Measurements from ENCODE around the gene SLC45A1.
"Not testable (repeated sequence)": the region's sequence is repeated elsewhere in the genome, so short reads cannot be mapped to it uniquely, and the experiment has no call there.

SLC45A1 gene

DNA sequence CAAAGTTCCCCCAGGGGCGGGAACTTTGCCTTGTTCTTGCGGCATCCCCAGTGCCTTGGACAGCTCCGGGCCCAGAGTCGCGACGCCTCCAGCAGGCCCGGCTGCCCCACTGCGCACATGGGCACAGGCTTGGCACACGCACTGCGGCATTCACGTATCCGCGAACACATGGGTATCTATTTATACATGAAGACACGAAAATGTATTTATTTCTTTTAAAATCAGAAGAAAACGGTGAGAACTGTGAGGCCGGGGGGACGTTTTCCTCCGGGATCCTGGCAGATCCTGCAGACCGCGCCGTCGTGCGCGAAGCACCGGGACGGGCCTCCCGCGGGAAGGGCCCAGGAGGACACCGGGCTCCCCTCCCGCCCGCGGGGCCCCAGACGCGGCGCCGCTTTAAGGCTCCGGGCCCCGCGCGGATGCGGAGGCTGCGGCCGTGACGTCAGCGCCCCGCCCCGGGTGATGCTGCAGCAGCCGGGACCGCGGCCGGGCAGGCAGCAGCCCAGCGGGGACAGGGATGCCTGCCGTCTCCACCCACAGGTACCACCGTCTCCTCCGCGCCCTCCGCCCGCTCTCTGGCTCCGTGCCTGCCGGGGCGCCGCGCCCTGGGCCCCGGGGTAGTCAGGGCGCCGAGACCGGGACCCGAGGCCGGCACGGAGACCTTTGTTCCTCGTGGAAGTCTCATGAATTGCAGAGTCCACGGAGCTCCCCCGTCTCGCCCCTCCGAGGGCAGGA lies at the start of gene SLC45A1:
TSS of gene SLC45A1 (plus strand) at position 468 of the 735 bp plus-strand sequence. CDS start 6,216 bp downstream, outside the sequence.
- H3K27ac ChIP-seq: no peak within 1 kb of the TSS
- no peak for DNase-seq (ENCODE audit: low read depth, low spot score)

DNA sequence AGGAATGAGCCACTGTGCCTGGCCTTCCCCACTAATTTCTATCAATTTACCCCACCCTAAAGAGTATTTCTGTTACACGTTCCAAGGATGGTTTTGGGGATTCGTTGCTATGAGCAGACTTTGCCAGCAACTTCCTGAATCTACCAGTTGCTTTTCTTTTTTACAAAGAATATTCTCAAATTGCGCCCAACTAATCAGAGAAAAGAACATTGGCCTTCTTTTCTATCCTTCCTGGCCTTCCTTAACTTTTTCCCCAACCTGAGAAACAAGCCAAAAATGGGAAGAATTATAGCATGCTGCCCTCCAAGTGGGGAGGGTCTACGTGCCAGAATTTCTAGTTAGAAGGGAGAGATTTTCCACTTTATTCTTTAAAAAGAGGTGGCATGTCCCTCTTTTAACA lies 44.9 kb upstream of the SLC45A1 start:
- no peak for DNase-seq (ENCODE audit: low read depth, low spot score)
- H3K27ac ChIP-seq: no peak overlapping the region

DNA sequence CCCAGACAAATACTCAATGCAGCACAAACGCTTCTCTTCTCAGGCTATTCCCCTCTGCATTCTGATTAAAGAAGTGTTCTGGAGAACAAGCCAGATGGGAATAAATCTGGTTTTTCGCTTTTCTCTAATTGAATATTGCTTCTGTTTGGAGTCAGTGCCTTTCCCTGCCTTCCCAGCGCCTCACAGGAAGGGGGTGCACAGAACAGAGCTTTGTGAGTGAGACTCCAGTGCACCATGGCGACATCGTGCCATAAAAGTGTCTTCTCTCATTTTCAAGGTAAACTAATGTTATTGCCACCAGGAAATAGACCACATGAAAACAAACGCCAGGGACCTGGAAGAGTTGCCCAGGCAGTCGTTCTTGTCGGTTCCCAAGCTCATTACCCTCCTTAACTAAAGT lies 43.6 kb upstream of the SLC45A1 start:
- no peak overlapping the region for H3K27ac ChIP-seq
- DNase-seq (ENCODE audit: low read depth, low spot score): no peak

DNA sequence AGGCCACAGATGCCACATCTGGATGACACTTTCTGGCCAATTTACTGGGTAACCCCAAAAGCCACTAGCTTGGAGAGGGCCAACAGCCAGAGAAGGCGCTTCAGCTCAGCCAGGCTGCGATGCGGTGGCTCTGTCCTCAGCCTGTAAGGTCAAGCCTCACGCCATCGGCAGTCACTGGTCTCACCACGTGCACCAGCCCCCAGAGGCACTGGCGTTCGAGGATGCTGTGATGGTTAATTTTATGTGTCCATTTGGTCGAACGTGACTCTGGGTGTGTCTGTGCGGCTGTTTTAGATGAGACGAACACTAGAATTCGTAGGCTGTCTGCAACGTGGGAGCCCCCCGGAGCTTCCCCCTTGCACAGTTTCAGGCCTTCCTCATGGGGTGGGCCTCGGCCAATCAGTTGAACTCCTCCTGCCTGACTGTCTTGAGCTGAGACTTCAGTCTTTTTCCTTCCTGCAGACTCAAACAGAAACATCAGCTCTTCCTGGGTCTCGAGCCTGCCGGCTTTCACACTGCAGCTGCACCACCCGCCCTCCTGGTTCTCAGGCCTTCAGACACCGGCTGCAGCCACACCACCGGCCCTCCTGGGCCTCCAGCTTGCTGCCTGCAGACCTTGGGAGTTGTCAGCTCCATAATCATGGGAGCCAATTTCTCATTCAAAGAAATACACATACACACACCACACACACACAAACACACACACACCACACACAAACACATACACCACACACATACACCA lies 41.6 kb upstream of the SLC45A1 start:
- no peak for DNase-seq (ENCODE audit: low read depth, low spot score)
- H3K27ac ChIP-seq: no peak overlapping the region

DNA sequence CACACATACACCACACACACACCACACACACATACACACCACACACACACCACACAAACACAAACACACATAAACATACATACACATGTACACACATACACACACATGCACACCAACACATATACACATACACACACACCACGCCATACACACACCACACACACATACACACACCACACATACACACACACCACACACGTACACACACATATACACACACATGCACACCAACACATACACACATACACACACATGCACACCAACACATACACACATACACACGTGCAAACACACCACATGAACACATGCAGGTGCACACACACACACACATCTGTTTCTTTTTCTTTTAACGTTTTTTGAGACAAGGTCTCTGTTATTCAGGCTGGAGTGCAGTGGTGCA lies 41.0 kb upstream of the SLC45A1 start:
- DNase-seq (ENCODE audit: low read depth, low spot score): no peak
- no peak overlapping the region for H3K27ac ChIP-seq

DNA sequence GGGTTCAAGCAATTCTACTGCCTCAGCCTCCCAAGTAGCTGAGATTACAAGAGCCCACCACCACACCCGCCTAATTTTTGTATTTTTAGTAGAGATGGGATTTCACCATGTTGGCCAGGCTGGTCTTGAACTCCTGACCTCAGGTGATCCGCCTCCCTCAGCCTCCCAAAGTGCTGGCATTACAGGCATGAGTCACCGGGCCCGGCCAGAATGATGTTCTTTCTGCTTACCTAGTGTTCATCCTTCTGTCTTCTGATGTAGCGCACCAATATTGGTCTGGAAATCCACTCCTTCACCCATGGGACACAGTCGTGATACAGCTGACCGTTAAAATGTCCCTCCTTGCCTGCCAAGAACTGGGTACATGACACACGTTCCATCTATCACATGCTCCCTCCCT lies 39.2 kb upstream of the SLC45A1 start:
- DNase-seq (ENCODE audit: low read depth, low spot score); H3K27ac ChIP-seq: not testable (repeated sequence)

DNA sequence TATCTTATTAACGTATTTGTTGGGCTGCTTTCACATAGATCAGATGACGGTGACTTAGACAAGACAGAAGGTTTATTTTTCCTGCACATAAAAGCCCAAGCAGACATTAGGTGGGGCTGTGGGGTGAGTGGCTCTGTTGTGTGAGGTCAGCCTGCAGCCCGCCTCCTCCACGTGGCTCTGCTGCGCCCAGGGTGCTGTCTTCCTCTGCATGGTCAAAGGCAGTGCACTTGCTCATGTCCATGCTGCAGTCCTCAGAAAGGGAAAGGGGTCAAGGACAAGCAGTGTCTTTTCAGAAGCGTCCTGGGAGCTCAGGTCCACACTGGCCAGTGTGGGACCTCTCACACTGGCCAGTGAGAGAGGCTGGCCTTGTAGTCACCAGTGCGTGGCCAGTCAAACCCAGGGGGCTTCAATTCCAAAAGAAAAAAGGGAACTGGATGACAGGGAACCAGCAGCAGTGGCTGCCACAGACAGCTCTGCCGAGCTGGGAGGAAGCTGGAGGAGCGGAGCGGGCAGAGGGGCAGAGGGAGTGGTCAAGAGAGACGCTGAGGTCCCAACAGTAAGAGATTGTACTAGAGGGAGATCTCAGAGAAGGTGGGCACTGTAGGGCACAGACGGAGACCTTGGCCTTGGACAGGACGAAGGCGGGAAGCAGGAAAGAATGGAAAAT lies 35.9 kb upstream of the SLC45A1 start:
- no peak for DNase-seq (ENCODE audit: low read depth, low spot score)

DNA sequence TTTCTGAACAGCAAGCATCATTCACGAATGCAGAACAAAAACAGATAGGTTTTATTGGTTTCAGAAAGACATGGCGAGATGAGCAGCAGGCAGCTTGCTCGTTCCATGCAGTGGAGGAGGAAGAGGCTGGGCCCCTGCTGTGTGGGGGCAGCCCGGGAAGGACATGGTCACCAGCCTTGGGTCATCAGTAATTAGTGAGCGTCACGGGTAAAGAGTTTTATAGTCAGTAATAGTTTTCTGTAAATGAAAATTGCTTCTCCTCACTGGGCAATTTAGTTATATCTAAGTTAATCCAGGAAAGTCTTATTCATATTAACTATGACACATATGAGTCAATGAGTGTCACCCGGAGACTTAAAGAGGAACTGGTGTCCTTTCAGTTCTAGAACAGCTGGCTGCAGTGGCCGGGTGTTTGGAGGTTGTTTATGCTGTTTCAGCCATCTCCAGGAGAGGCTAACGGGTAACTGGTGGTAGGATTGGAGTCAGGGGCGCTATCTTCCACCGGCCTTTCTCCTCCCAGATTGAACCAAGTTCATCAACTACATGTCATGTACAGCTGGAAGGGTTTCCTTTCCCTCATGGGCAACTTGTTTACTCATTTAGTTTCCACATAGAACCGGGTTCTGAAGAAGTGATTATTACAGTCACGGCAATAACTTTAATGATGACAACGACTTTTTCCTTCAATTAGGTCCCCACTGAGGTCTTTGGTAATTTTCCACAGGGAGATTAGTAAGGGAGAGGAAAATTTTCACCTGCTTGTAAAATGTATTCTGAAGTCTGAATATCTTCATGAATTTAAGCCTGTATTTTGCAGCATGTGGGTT lies 34.6 kb upstream of the SLC45A1 start:
- no peak overlapping the region for H3K27ac ChIP-seq
- no peak for DNase-seq (ENCODE audit: low read depth, low spot score)

More for the DNA sequence above, 35.9 kb upstream of the SLC45A1 start:
- H3K27ac ChIP-seq: no peak overlapping the region

DNA sequence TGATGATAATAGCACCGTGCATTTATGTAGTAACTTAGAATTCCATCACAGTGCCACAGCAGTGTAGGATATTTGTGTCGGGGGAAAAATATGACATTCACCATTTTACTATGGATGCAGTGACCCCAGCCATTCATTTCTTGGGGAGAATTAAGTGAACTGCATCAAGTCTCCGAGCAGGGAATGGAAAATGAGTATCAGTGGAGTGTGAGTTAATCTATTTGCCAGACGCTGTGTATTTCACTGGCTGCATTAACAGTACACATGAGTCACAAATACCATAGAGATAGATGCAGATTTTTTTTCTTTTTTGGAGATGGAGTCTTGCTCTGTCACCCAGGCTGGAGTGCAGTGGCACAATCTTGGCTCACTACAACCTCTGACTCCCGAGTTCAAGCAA lies 33.8 kb upstream of the SLC45A1 start:
- no peak overlapping the region for H3K27ac ChIP-seq
- no peak for DNase-seq (ENCODE audit: low read depth, low spot score)

DNA sequence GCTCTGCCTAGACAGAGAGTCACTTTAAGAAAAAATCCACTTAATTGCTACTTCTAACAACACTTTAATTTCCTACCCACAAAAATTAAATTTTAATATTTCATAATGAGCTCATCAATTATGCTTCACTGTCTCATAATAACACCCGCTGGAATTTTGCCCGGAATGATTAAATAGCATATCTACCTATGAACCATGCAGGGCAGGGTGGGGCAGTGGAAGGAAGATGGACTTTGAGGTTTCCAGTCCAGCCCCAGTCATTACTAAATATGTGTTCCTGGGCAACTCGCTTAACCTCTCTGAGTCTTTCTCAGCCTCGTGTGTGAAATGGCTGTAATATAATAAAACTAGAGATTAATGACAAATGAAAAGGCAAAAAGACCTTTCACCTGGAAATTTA lies 32.8 kb upstream of the SLC45A1 start:
- DNase-seq (ENCODE audit: low read depth, low spot score): no peak
- H3K27ac ChIP-seq: no peak overlapping the region

DNA sequence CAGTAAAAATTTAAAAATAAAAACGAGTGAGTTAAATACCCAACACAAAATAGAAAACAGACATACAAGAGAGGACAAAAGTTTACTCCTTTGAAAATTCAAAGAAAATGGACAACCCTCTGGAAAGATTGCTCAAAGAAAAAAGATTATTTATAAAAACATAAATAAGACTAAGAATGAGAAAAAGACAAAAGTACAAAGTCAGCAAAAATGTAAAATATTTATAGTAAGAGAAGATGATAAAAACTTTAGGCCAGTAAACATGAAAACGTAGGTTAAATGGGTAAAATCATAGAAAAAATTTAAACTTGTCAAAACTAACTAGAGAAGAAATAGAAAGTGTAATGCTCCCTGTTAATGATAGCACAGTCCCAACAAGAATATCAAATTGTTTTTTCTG lies 31.9 kb upstream of the SLC45A1 start:
- DNase-seq (ENCODE audit: low read depth, low spot score): no peak
- no peak overlapping the region for H3K27ac ChIP-seq

DNA sequence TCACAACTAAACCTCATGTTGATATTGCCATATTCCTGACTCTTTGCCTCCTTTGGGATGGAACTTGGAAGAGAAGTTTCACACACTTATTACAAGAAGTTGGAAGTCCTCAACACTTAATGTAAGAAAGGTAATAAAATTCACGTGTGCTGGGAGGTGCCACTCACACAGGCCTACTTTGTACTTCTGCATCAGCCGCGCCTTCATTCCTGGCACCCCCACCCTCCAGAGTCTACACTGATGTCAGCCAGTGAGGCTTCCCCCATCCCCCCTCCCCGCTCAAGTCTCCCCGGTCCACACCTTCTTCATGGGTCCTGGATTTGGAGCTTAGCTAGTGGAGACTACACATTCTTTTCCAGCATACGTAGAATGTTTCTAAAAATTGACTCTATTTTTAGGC lies 24.8 kb upstream of the SLC45A1 start:
- no peak for DNase-seq (ENCODE audit: low read depth, low spot score)
- H3K27ac ChIP-seq: no peak overlapping the region

DNA sequence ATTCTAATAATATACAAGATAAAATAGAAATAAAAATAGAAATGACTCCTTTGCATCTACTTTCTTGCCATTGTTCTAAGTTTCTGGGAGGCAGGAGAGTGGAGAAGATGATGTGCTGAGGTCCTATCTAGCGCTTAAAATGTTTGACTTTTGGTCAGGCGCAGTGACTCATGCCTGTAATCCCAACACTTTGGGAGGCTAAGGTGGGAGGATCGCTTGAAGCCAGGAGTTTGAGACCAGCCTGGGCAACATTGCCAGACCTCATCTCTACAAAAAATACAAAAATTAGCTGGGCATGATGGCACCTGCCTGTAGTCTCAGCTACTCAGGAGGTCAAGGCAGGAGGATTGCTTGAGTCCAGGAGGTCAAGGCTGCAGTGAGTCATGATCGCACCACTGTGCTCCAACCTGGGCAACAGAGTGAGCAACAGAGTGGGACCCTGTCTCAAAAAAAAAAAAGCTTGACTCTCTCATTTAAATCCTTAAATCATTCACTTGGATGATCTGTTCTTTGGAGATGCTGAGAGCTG lies 24.2 kb upstream of the SLC45A1 start:
- no peak overlapping the region for H3K27ac ChIP-seq
- DNase-seq (ENCODE audit: low read depth, low spot score): no peak

DNA sequence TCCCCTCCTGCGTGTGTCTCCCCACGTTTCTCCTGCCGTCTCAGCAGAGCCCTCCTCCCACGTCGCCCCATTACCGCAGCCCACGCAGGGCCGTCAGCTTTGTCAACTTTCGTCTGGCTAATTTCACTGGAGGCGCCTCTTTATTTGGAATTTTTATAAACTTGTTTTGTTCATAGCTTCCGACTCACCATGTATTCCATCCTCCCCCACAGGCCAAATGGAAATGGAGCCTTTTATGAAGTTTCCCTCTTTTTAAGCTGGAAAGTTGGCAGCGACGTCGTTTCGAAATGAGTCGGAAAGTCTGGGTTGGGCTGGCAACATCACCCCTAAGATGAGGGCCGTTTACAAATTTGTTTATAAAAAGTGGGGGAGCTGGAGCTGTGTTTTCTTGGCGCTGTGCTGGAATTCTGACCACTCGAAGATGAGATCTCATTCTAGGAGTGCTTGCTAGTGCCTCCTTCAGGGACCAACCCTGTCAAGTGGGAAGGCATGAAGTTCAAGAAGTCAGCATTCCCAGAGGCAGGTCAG lies 23.7 kb upstream of the SLC45A1 start:
- DNase-seq (ENCODE audit: low read depth, low spot score): no peak
- no peak overlapping the region for H3K27ac ChIP-seq

DNA sequence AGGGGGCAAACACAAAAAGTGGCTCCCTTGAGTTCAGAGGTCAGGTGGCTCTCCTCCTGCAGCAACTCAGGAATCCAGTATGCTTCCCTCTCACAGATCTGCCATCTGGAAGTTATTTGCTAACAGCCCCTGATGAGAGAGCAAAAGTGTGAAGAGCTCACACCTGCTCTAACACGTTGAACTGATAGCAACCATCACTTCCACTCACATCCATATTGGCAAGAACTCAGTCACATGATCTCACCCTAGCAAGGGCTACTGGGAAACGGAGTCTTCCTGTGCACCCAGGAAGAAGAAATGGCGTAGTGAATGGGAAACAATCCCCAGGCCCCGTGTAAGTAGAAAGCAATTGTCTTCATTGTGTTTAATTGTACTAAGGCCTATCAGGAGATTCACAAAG lies 20.7 kb upstream of the SLC45A1 start:
- no peak overlapping the region for H3K27ac ChIP-seq
- no peak for DNase-seq (ENCODE audit: low read depth, low spot score)

DNA sequence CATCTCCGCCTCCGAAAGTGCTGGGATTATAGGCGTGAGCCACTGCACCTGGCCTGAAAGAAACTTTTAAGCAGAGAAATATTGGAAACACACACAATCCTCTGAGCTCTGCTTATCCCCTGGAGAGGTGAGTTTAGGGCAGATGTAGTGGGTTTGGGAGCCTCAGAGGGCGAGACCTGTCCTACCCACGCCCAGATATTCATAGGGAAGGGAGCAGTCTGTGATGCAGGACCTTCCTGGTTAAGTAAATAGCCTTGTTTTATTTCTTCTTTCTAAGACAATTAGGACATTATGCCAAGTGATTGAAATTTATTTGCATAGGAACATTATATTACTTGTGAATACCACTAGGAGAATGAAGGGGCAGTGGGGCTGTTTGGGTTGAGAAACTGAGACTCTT lies 18.0 kb upstream of the SLC45A1 start:
- H3K27ac ChIP-seq: no peak overlapping the region
- no peak for DNase-seq (ENCODE audit: low read depth, low spot score)

DNA sequence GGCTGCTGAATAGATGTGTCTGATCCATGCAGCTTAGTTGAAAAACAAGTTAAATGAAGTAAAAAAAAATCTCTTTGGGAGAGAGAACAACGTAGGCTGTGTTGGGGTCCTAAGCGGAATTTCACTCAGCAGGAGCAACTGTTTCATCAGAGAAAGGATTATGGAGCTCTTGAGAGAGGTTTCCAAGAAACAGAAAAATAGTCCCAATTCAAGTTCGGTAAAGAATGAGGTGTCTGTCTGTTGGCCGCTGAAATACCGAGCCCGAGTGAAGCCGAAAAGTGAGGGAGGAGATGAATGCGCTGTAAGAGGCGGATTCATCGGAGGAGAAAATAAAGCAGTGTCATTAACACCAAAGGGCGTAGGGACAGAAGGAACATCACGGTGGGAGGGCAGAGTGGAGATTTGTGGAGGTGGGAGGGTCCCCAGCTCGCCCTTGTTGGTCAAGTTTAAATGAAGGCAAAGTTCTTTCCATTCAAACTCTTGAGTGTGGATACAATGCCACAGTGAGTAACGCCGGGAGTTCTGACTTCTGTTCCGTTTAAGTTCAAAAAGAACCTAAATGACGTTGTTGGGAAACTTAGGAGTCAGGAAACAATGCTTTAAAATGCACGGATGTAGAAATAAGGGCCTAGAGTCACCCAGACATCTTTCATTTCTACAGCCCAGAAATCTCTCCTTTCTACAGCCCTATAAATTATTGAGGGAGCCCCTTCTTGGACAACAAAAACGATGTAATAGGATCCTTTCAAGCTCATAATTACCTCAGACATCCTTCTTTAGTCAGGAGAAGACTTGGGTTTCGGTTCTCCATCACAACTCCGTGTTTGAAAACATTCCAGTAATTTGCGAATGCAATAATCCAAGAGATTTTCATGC lies 15.6 kb upstream of the SLC45A1 start:
- no peak for DNase-seq (ENCODE audit: low read depth, low spot score)
- no peak overlapping the region for H3K27ac ChIP-seq

DNA sequence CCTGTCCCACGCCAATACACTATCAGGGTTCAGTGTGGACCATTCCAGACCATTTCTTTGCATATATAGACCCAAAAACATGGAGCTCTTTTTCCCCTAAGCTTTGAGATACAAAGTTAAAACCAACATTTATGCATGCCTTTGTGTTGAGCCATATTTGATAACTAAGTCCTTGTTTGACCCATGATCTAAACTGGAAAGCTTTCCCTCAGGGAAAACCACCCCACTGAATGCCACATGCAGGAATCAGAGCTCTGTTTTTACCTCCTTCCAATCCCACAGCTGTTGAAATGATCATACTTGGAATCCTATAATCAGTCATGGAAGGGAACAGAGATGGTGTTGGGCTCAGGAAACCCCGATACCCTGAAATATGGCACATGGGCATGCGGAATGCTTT lies 14.8 kb upstream of the SLC45A1 start:
- DNase-seq (ENCODE audit: low read depth, low spot score): no peak

DNA sequence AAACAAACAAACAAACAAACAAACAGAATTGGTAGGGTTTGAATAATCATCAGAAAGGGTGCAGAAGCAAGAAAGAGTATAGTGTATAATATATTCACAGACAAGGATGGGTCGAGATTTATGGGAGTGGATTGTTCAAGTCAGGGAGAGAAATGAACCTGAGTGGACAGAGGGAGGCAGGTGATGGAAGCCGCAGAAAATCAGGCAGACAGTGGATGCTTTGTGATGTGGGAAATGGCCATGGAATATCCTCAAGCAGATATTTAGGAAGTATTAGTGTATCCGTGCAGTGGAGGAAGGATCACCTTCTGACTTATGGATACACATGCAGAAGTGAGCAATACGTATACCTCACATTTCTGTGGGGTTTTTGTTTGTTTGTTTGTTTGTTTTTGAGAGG lies 14.0 kb upstream of the SLC45A1 start:
- DNase-seq (ENCODE audit: low read depth, low spot score): no peak
- no peak overlapping the region for H3K27ac ChIP-seq

More for the DNA sequence above, 14.8 kb upstream of the SLC45A1 start:
- H3K27ac ChIP-seq: no peak overlapping the region
